ENCODE results near the gene OR52E6.

OR52E6 gene

GRCh38 chr11:5791165-5791564 is 50.5 kb downstream of the OR52E6 start, which contains the start of gene OR52N1:
OR52N1 (minus strand) TSS chr11:5791265; CDS start chr11:5788816, 2,449 bp downstream.
- no peaks in the 10 kb centered on the region for H3K36me3 ChIP-seq (ENCODE audit: control insufficient read depth in 1 of 2, insufficient read depth in 2 of 2, low read length in 2 of 2)

More at GRCh38 chr11:5791165-5791564, 50.5 kb downstream of the OR52E6 start, which contains the start of gene OR52N1:
- no peaks in the 10 kb centered on the region for H3K9me3 ChIP-seq (ENCODE audit: control insufficient read depth in 1 of 2, low read length in 2 of 2)
- no peak within 1 kb of the TSS for H3K4me3 ChIP-seq (ENCODE audit: low read depth in 1 of 2, low read length in 2 of 2)
- H3K27ac ChIP-seq (ENCODE audit: low read length), result no peak within 1 kb of the TSS
- no peaks in the 10 kb centered on the region for H3K4me1 ChIP-seq (ENCODE audit: control insufficient read depth in 1 of 2, insufficient read depth in 2 of 2, low read length in 2 of 2)
- H3K27me3 ChIP-seq (ENCODE audit: low read depth, low read length), result no peaks in the 10 kb centered on the region
